Peyer's patch (tissue), 4 donors: ENCODE measurements around the gene SLC13A3. TPM values are rescaled to one million over a fixed set of nuclear protein-coding genes. Genes with fewer than 3 reads are reported as not detected.

Experiments
- DNase-seq, 3 donors: peaks; one replicate each; pipeline ENCODE4 v3.0.0-alpha.2; 2017 to 2019
- H3K27ac ChIP-seq, 4 donors: fragments of 200-600 bp; sonication (generic); one replicate each; pipeline ENCODE4 v1.5.1; 2016 to 2019
- H3K27me3 ChIP-seq, 2 donors: fragments of 200-600 bp; sonication (generic); one replicate each; pipeline ENCODE4 v1.5.1; 2019
- H3K36me3 ChIP-seq, 3 donors: fragments of 200-600 bp; sonication (generic); one replicate each; pipeline ENCODE4 v1.5.1; 2016 to 2019
- H3K4me1 ChIP-seq, 4 donors: fragments of 200-600 bp; sonication (generic); one replicate each; pipeline ENCODE4 v1.5.1; 2016 to 2019
- H3K4me3 ChIP-seq, 4 donors: fragments of 200-600 bp; sonication (generic); 1 replicate in 3 of 4; 2 replicates in 1 of 4; pipeline ENCODE4 v1.5.1; 2016 to 2019; ENCODE audit warnings: mild to moderate bottlenecking in 1 of 4
- H3K9me3 ChIP-seq, 4 donors: fragments of 200-600 bp; sonication (generic); one replicate each; pipeline ENCODE4 v1.5.1; 2016 to 2019; ENCODE audit warnings: mild to moderate bottlenecking in 1 of 4
- CTCF ChIP-seq, 6 experiments: fragments of 450-650 bp in 4 of 6; fragments of 200-600 bp in 2 of 6; sonication (generic) in 1 of 6; IDR thresholded peaks; one replicate each; pipeline ENCODE4 v1.5.1; 2017 to 2019; ENCODE audit warnings: antibody characterized with exemption in 6 of 6, mild to moderate bottlenecking in 3 of 6, moderate library complexity in 1 of 6
- POLR2A ChIP-seq, 2 donors: fragments of 450-650 bp; IDR thresholded peaks; one replicate each; pipeline ENCODE4 v1.5.1; 2017; ENCODE audit warnings: antibody characterized with exemption in 2 of 2, mild to moderate bottlenecking in 2 of 2, moderate library complexity in 2 of 2
- total RNA-seq, 4 donors: library from RNA; depleted of rRNA; stranded (reverse); fragments of >200 nt; gene quantifications; one replicate each; pipeline ENCODE4 v1.1.0, GENCODE V29; 2016

SLC13A3 gene
- total RNA-seq, 4 donors from 2014 or later: 1.3 to 10.7 TPM; not detected in 2

GRCh38 chr20:46647469-46647868 is 3.8 kb downstream of the SLC13A3 start:
- Histone ChIP-seq H3K4me3 (no peak overlapping the region), H3K4me1 (no peaks in the 10 kb centered on the region), H3K27me3 (peaks cover 0 to 9% of the 10 kb centered on the region in 2 donors), H3K27ac (no peak overlapping the region), H3K9me3 (no peaks in the 10 kb centered on the region), H3K36me3 (no peaks in the 10 kb centered on the region)
- no peak for DNase-seq
- no peak for TF ChIP-seq CTCF (IDR thresholded peaks at IDR 0.05)
- TF ChIP-seq POLR2A (IDR thresholded peaks at IDR 0.05): no peak

- H3K36me3 ChIP-seq: no peaks in the 10 kb centered on the region
- no peak overlapping the region for H3K27ac ChIP-seq
- TF ChIP-seq POLR2A (IDR thresholded peaks at IDR 0.05) (no peak), CTCF (IDR thresholded peaks at IDR 0.05) (no peak)
Observed at GRCh38 chr20:46646659-46647380, 4.4 kb downstream of the SLC13A3 start.

GRCh38 chr20:46646122-46646521 is 5.1 kb downstream of the SLC13A3 start:
- no peak overlapping the region for H3K4me3 ChIP-seq
- no peaks in the 10 kb centered on the region for H3K4me1 ChIP-seq
- no peaks in the 10 kb centered on the region for H3K9me3 ChIP-seq
- TF ChIP-seq POLR2A (IDR thresholded peaks at IDR 0.05): no peak
- TF ChIP-seq CTCF (IDR thresholded peaks at IDR 0.05): no peak
- H3K36me3 ChIP-seq: no peaks in the 10 kb centered on the region
- no peak overlapping the region for H3K27ac ChIP-seq
- DNase-seq: no peak
- H3K27me3 ChIP-seq: peaks cover 0 to 3% of the 10 kb centered on the region in 2 donors

More at GRCh38 chr20:46646659-46647380, 4.4 kb downstream of the SLC13A3 start:
- Histone ChIP-seq H3K27me3 (peaks cover 0 to 9% of the 10 kb centered on the region in 2 donors), H3K4me1 (no peaks in the 10 kb centered on the region), H3K4me3 (no peak overlapping the region), H3K9me3 (no peaks in the 10 kb centered on the region)
- DNase-seq: no peak

GRCh38 chr20:46644733-46645132 is 6.5 kb downstream of the SLC13A3 start:
- H3K27me3 ChIP-seq: no peaks in the 10 kb centered on the region
- no peak for TF ChIP-seq POLR2A (IDR thresholded peaks at IDR 0.05)
- no peak for TF ChIP-seq CTCF (IDR thresholded peaks at IDR 0.05)
- no peaks in the 10 kb centered on the region for H3K9me3 ChIP-seq
- no peaks in the 10 kb centered on the region for H3K36me3 ChIP-seq
- no peak overlapping the region for H3K27ac ChIP-seq
- H3K4me3 ChIP-seq: no peak overlapping the region
- H3K4me1 ChIP-seq: no peaks in the 10 kb centered on the region
- DNase-seq: no peak

GRCh38 chr20:46644160-46644559 is 7.1 kb downstream of the SLC13A3 start:
- H3K27ac ChIP-seq: no peak overlapping the region
- TF ChIP-seq CTCF (IDR thresholded peaks at IDR 0.05): no peak

More at GRCh38 chr20:46644160-46644559, 7.1 kb downstream of the SLC13A3 start:
- Histone ChIP-seq H3K27me3 (no peaks in the 10 kb centered on the region), H3K4me1 (no peaks in the 10 kb centered on the region), H3K4me3 (no peak overlapping the region), H3K36me3 (no peaks in the 10 kb centered on the region), H3K9me3 (no peaks in the 10 kb centered on the region)
- DNase-seq: no peak
